Gastroesophageal sphincter (tissue), 3 donors: ENCODE data around the gene ALG3.

Source experiments
- POLR2A ChIP-seq, 2 donors: fragments of 450-650 bp; IDR thresholded peaks; one replicate each; pipeline ENCODE4 v1.6.1; 2017; ENCODE audit warnings: antibody characterized with exemption in 2 of 2, mild to moderate bottlenecking in 2 of 2, moderate library complexity in 1 of 2
- TF ChIP-seq, protein P1 (sequence below), 4 experiments: fragments of 200-600 bp in 2 of 4; fragments of 450-650 bp in 2 of 4; sonication (generic) in 1 of 4; IDR thresholded peaks; one replicate each; pipeline ENCODE4 v1.5.1; 2017 to 2019; ENCODE audit warnings: antibody characterized with exemption in 4 of 4, mild to moderate bottlenecking in 2 of 4, moderate library complexity in 2 of 4

DNA sequence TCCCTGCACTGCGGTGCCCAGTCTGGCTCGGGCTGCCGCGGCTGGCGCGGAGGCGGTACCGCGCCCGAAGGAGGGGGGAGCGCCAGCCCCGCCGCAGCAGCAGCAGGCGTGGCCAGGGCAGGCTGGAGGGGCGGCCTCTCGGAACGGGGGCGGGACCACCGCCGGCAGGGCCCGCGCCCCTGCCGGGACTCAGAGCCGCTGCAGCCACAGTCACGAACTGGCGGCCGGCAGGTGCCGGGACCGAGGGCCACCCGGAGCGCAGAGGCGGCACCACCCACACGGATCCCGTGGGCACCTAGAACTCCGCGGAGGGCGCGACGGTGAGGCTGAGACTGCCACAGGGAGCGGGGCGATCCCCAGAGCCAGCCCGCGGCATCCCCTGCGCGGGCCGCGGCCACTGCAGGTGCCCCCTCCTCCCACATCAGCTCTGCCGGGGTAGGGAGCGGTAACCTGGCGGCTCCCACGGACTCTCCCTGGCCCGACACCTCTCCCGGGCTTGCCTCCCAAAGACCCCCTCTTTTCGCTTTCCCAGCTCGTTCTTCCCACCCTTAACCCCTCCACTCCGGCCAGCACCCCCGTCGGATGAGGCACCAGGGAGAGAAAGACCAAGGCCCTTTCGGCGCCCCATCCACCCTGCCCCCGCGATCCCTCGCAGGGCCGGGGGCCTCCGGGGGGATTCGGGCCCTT lies 19.2 kb downstream of the ALG3 start, which contains the start of gene VWA5B2:
- TF ChIP-seq, protein P1, sequence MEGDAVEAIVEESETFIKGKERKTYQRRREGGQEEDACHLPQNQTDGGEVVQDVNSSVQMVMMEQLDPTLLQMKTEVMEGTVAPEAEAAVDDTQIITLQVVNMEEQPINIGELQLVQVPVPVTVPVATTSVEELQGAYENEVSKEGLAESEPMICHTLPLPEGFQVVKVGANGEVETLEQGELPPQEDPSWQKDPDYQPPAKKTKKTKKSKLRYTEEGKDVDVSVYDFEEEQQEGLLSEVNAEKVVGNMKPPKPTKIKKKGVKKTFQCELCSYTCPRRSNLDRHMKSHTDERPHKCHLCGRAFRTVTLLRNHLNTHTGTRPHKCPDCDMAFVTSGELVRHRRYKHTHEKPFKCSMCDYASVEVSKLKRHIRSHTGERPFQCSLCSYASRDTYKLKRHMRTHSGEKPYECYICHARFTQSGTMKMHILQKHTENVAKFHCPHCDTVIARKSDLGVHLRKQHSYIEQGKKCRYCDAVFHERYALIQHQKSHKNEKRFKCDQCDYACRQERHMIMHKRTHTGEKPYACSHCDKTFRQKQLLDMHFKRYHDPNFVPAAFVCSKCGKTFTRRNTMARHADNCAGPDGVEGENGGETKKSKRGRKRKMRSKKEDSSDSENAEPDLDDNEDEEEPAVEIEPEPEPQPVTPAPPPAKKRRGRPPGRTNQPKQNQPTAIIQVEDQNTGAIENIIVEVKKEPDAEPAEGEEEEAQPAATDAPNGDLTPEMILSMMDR (IDR thresholded peaks at IDR 0.05), result peak in 3 of 4 experiments; percentile 30 to 49 (median 38)
- TF ChIP-seq POLR2A (IDR thresholded peaks at IDR 0.05), result no peak
